Embryonic facial prominence (tissue), 1 donor: ENCODE measurements around the gene RFPL3.
"Not testable (repeated sequence)": the region's sequence is repeated elsewhere in the genome, so short reads cannot be mapped to it uniquely, and the experiment has no call there.

Source experiments
- DNase-seq: peaks from one replicate; pipeline ENCODE4 v3.0.0-alpha.2; 2016; ENCODE audit errors: extremely low spot score

The RFPL3 gene

GRCh38 chr22:32353840-32354239 is 3.8 kb upstream of the RFPL3 start:
- DNase-seq = no peak

- no peak for DNase-seq
Measured at GRCh38 chr22:32354360-32355351, 3.0 kb upstream of the RFPL3 start.

GRCh38 chr22:32355760-32356159 is 1.9 kb upstream of the RFPL3 start:
- no peak for DNase-seq

GRCh38 chr22:32360096-32360495 is 2.4 kb downstream of the RFPL3 start:
- not testable (repeated sequence) for DNase-seq

- no peak for DNase-seq
Measured at GRCh38 chr22:32361257-32361656, 3.6 kb downstream of the RFPL3 start.

- no peak for DNase-seq
Measured at GRCh38 chr22:32364210-32364609, 6.5 kb downstream of the RFPL3 start.

- no peak for DNase-seq
Measured at GRCh38 chr22:32375678-32376450, 18.2 kb downstream of the RFPL3 start.

- DNase-seq = no peak
Measured at GRCh38 chr22:32376681-32377080, 19.0 kb downstream of the RFPL3 start.

GRCh38 chr22:32378707-32379272 is 21.1 kb downstream of the RFPL3 start:
- no peak for DNase-seq

- no peak for DNase-seq
Measured at GRCh38 chr22:32380991-32381390, 23.3 kb downstream of the RFPL3 start.

- DNase-seq = no peak
Measured at GRCh38 chr22:32385681-32386080, 28.0 kb downstream of the RFPL3 start.

- no peak for DNase-seq
Measured at GRCh38 chr22:32389685-32390084, 32.0 kb downstream of the RFPL3 start.

GRCh38 chr22:32395107-32395506 is 37.4 kb downstream of the RFPL3 start:
- DNase-seq = no peak

- no peak for DNase-seq
Measured at GRCh38 chr22:32396255-32396654, 38.6 kb downstream of the RFPL3 start.

GRCh38 chr22:32396746-32397145 is 39.1 kb downstream of the RFPL3 start:
- no peak for DNase-seq

GRCh38 chr22:32401486-32401885 is 43.8 kb downstream of the RFPL3 start:
- no peak for DNase-seq

GRCh38 chr22:32404021-32404420 is 46.4 kb downstream of the RFPL3 start:
- no peak for DNase-seq

- DNase-seq = no peak
Measured at GRCh38 chr22:32407312-32407711, 49.6 kb downstream of the RFPL3 start.

GRCh38 chr22:32407936-32408335 is 50.3 kb downstream of the RFPL3 start:
- DNase-seq = no peak

GRCh38 chr22:32409977-32410376 is 52.3 kb downstream of the RFPL3 start:
- no peak for DNase-seq

GRCh38 chr22:32410459-32410858 is 52.8 kb downstream of the RFPL3 start:
- DNase-seq = no peak
